HepG2 (cell line): ENCODE measurements around the gene ARHGAP22.

Experiments used
- ATF4 ChIP-seq, 2 experiments: fragments of 450-650 bp in 1 of 2; sonication (generic) in 1 of 2; formaldehyde crosslinking; IDR thresholded peaks; 2 replicates each; pipeline versions ENCODE4 v1.5.0 to v1.8.0; 2020 to 2022; ENCODE audit warnings: mild to moderate bottlenecking in 1 of 2, missing genetic modification reagents in 1 of 2
- BATF2 ChIP-seq: sonication (generic); formaldehyde crosslinking; IDR thresholded peaks from 2 replicates; pipeline ENCODE4 v1.8.0; 2022; ENCODE audit warnings: mild to moderate bottlenecking, missing genetic modification reagents, moderate library complexity
- CTCF ChIP-seq: sonication (generic); formaldehyde crosslinking; IDR thresholded peaks from 2 replicates; pipeline ENCODE4 v1.5.0; 2020; ENCODE audit warnings: mild to moderate bottlenecking, missing genetic modification reagents, moderate library complexity
- MAX ChIP-seq: IDR thresholded peaks from 2 replicates; pipeline ENCODE4 v1.6.1; 2012; ENCODE audit warnings: inconsistent platforms
- MTF1 ChIP-seq: sonication (generic); formaldehyde crosslinking; IDR thresholded peaks from 2 replicates; pipeline ENCODE4 v1.5.0; 2020; ENCODE audit warnings: missing genetic modification reagents
- RBFOX2 ChIP-seq: fragments of 200-400 bp; formaldehyde crosslinking; IDR thresholded peaks from 2 replicates; pipeline ENCODE4 v1.6.1; 2017; ENCODE audit warnings: low read depth, mild to moderate bottlenecking, low read length
- RFX5 ChIP-seq: IDR thresholded peaks from 2 replicates; pipeline ENCODE4 v1.6.1; 2011; ENCODE audit warnings: low read depth, low read length, improper control_type of control experiment
- TERF1 ChIP-seq: sonication (generic); formaldehyde crosslinking; IDR thresholded peaks from 2 replicates; pipeline ENCODE4 v1.8.0; 2022; ENCODE audit warnings: mild to moderate bottlenecking, missing genetic modification reagents, moderate library complexity

DNA sequence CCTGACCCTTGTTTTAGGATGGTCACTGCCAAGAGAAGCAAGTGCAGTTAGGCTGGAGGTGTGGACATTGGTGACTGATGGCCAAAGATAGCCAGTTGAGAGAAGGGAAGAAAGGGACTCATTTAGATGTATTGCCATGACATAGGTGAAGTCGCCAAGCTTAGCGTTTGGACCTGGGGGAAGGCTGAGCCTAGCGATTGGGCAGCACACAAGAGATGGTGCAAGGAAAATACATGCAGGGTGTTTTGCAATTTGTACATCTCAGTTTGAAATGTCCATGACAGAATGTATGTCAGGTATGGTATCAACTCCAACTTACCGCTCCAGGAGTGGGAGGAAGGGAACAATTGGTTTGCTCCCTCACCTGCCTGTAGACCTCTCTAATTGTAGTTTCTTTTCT, 164.1 kb downstream of the ARHGAP22 start:
- TF ChIP-seq CTCF (CRISPR knock-in tag) (no peak), ATF4 (CRISPR knock-in tag; IDR thresholded peaks at IDR 0.05) (no peak), BATF2 (CRISPR knock-in tag) (no peak), MTF1 (CRISPR knock-in tag) (no peak), MAX (no peak), RBFOX2 (no peak), RFX5 (no peak), TERF1 (CRISPR knock-in tag) (no peak)
